Measurements from ENCODE around the gene SHOC2.

SHOC2 gene

DNA sequence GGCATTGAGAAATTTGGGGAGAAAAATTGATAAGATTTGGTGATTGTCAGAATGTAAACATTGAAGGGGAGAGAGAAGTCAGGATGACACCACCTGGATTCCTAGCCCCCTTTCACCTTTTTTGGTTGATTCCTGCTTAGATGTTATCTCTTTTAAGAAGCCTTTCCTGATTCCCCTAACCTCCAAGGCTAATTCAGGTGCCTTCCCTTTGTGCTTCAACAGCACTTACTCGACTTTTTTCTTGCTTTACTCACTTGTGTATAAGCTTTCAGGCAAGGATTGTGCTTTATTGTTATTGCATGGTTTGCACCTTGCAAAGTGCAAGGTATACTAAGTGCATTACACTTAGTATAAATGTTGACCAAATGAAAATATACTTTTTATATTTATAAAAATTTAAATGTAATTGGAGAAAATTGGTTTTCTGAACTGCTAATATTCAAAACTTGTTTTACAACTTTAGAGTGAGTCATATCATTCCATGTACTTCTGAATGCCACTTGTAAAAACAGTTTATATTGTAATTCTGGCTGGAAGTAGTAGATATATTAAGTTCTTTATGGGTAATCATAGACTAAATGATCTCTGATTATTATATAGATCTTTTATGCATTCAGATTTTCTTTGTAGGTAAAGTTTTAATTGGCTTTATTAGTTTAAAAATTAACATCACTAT, 13.2 kb downstream of the SHOC2 start:
- DNase-seq (ENCODE audit: extremely low spot score), result no peak
- TF ChIP-seq, protein P1, sequence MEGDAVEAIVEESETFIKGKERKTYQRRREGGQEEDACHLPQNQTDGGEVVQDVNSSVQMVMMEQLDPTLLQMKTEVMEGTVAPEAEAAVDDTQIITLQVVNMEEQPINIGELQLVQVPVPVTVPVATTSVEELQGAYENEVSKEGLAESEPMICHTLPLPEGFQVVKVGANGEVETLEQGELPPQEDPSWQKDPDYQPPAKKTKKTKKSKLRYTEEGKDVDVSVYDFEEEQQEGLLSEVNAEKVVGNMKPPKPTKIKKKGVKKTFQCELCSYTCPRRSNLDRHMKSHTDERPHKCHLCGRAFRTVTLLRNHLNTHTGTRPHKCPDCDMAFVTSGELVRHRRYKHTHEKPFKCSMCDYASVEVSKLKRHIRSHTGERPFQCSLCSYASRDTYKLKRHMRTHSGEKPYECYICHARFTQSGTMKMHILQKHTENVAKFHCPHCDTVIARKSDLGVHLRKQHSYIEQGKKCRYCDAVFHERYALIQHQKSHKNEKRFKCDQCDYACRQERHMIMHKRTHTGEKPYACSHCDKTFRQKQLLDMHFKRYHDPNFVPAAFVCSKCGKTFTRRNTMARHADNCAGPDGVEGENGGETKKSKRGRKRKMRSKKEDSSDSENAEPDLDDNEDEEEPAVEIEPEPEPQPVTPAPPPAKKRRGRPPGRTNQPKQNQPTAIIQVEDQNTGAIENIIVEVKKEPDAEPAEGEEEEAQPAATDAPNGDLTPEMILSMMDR (IDR thresholded peaks at IDR 0.05; ENCODE audit: control extremely low read depth, extremely low read depth, low read depth, missing control alignments), result no peak
- CTCF ChIA-PET, result interaction anchor here (1.1 to 1.4 kb wide), 2 partner anchors 8 to 13 kb away, joined by 3 to 4 read pairs; no protein-coding TSS in a partner anchor
- POLR2A ChIA-PET, result no interaction called here

DNA sequence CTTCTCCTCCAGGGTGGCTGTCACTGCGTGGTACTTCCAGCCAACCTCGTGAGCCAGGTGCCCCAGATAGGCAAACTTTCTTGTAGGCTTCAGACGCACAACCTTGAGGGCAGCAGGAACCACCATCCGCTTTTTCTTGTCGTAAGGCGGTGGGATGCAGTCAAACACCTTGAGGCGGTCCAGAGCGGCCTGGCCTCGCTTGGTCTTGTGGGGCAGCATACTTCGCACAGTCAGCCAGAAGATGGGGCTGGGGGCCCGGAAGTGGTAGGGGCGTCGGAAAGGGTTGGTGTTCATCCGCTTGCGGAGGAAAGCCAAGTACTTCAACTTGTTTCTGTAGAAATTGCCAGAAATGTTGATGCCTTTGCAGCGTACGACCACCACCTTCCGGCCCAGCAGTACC, 17.4 kb downstream of the SHOC2 start:
- TF ChIP-seq, protein P1 (IDR thresholded peaks at IDR 0.05; ENCODE audit: control extremely low read depth, extremely low read depth, low read depth, missing control alignments), result no peak
- POLR2A ChIA-PET, result no interaction called here

DNA sequence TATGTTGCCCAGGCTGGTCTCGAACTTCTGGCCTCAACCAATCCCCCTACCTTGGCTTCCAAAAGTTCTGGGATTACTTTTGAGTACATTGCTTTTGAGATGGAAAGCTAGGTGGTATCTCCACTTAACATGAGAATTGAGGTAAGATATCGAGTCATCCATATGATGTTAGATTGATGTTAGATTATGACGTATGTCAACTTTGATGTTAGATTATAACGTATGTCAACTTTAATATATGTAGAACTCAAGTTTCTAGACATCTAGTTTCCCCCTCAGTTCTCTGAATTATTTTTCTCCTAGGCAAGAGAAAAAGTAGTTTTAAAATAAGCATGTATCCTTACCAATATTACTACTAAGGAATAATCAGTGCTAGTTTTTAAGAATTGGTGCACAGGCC, 20.0 kb downstream of the SHOC2 start:
- POLR2A ChIA-PET, result no interaction called here

More for the DNA sequence above, 17.4 kb downstream of the SHOC2 start:
- CTCF ChIA-PET, result interaction anchor here (1.7 kb wide), 1 partner anchor 20 kb away, joined by 3 read pairs; no protein-coding TSS in a partner anchor
- no peak for DNase-seq (ENCODE audit: extremely low spot score)

DNA sequence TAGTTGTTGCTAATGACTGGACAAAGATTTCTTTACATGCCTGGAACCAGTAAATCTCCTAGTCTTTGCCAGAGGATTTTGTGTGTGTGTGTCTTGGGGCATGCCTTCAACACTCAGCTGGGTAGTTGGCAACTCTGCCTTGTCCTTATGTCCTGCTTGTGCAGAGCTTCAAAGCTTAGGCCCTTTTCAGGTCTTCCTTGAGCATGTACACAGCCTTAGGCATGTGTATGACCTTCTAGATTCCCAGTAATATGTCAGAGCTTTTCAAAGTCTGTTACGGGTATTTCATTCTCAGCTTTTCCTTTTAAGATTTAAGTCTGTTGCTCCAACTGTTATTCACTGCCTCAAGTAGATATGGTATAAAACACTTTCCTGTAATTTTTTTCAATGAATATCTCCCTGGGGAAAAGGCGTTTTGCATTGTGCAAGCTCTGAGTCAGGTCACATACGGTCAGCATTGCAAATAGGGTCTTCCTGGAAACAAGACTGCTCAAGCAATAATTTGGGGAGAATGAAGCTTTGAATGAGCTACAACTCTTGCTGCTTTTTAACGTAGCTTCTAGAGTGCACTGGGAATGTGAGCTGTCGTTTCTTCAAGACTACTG, 25.5 kb downstream of the SHOC2 start:
- ChIA-PET POLR2A (no interaction called here), CTCF (interaction anchor here (0.9 to 2.0 kb wide), 8 partner anchors 9 to 26 kb away, joined by 3 to 7 read pairs (median 4); partner anchors contain the start of gene BBIP1)
- TF ChIP-seq, protein P1 (IDR thresholded peaks at IDR 0.05; ENCODE audit: control extremely low read depth, extremely low read depth, low read depth, missing control alignments), result no peak
- no peak for DNase-seq (ENCODE audit: extremely low spot score)

More for the DNA sequence above, 20.0 kb downstream of the SHOC2 start:
- no peak for DNase-seq (ENCODE audit: extremely low spot score)
- CTCF ChIA-PET, result no interaction called here
- TF ChIP-seq, protein P1 (IDR thresholded peaks at IDR 0.05; ENCODE audit: control extremely low read depth, extremely low read depth, low read depth, missing control alignments), result no peak

DNA sequence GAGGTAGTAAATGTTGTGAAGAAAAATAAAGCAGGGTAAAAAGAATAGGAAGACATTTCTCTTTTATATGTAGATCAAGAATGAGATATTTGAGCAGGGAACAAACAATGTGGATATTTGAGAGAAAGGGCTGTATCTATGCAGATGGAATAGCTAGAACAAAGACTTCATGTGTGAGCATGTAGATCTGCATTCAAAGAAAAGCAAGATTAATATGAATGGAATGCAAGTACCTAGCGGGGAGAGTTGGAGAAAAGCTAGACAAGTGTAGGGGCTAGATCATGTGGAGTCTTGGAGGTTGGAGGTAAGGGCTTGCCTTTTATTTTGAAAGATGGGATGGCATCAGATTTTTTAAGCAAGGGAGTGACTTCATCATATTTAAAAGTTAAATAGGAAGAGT, 27.1 kb downstream of the SHOC2 start:
- TF ChIP-seq, protein P1 (IDR thresholded peaks at IDR 0.05; ENCODE audit: control extremely low read depth, extremely low read depth, low read depth, missing control alignments), result no peak
- POLR2A ChIA-PET, result no interaction called here
- CTCF ChIA-PET, result interaction anchor here (1.1 to 1.7 kb wide), 2 partner anchors 15 to 26 kb away, joined by 4 to 5 read pairs; no protein-coding TSS in a partner anchor
- DNase-seq (ENCODE audit: extremely low spot score), result no peak

DNA sequence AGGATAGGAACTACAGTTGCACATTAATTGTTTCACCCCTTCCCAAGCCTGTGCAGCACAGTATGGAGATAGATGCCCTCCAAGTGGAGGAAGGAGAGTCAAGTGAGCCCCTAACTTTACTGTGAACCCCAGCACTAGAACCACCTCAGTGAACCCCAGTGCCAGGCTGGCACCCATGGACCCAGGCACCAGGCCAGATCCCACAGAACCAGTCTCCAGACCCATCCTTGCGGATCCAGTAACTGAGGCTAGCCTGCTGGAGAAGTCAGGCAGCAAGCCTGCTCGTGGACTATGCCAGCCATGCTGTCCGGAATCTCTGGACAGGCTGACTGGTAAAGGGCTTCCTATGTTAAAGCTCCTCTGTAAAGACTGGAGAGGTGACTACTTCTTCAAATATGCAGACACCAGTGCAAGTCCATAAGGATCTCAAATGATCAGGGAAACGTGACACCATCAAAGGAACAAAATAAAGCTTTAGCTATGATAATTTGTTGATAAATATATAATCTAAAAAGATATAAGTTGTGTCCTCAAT, 27.7 kb downstream of the SHOC2 start:
- TF ChIP-seq, protein P1 (IDR thresholded peaks at IDR 0.05; ENCODE audit: control extremely low read depth, extremely low read depth, low read depth, missing control alignments), result no peak
- CTCF ChIA-PET, result interaction anchor here (0.8 to 1.1 kb wide), 2 partner anchors 15 to 30 kb away, joined by 3 to 5 read pairs; no protein-coding TSS in a partner anchor
- POLR2A ChIA-PET, result no interaction called here
- DNase-seq (ENCODE audit: extremely low spot score), result no peak
